Gastrocnemius medialis (tissue), 4 donors: ENCODE measurements around the gene RBBP8NL. TPM values are rescaled to one million over a fixed set of nuclear protein-coding genes. Genes with fewer than 3 reads are reported as not detected.

Source experiments
- ATAC-seq, 2 donors: fragments of 150-250 bp; one replicate each; pipeline ENCODE4 v1.9.1; 2016
- DNase-seq, 2 donors: peaks; one replicate each; pipeline ENCODE4 v3.0.0-alpha.2; 2019
- H3K27ac ChIP-seq, 4 donors: fragments of 200-600 bp; sonication (generic); 1 replicate in 1 of 4; 2 replicates in 3 of 4; pipeline ENCODE4 v1.5.1; 2016 to 2018; ENCODE audit warnings: mild to moderate bottlenecking in 2 of 4, moderate library complexity in 1 of 4
- H3K27me3 ChIP-seq, 3 donors: fragments of 200-600 bp; sonication (generic) in 2 of 3; 1 replicate in 1 of 3; 2 replicates in 2 of 3; pipeline versions ENCODE4 v1.5.1 to v1.6.0; 2016 to 2019; ENCODE audit warnings: mild to moderate bottlenecking in 1 of 3, moderate library complexity in 1 of 3
- H3K36me3 ChIP-seq, 2 donors: fragments of 200-600 bp; sonication (generic) in 1 of 2; one replicate each; pipeline ENCODE4 v1.5.1; 2017 to 2018
- H3K4me1 ChIP-seq, 2 donors: fragments of 200-600 bp; sonication (generic) in 1 of 2; one replicate each; pipeline ENCODE4 v1.5.1; 2016 to 2017; ENCODE audit warnings: mild to moderate bottlenecking in 2 of 2
- H3K4me3 ChIP-seq, 4 donors: fragments of 200-600 bp; sonication (generic) in 3 of 4; 1 replicate in 1 of 4; 2 replicates in 3 of 4; pipeline ENCODE4 v1.5.1; 2016 to 2019; ENCODE audit warnings: mild to moderate bottlenecking in 2 of 4
- H3K9me3 ChIP-seq, 3 donors: fragments of 200-600 bp; sonication (generic) in 2 of 3; 1 replicate in 1 of 3; 2 replicates in 2 of 3; pipeline ENCODE4 v1.5.1; 2016 to 2019
- POLR2A ChIP-seq, 2 donors: fragments of 450-650 bp; IDR thresholded peaks; one replicate each; pipeline ENCODE4 v1.6.1; 2017; ENCODE audit warnings: antibody characterized with exemption in 2 of 2, mild to moderate bottlenecking in 2 of 2, moderate library complexity in 2 of 2
- in situ Hi-C, 4 donors: fragments of 200-750 bp; cut with MboI; loops; one replicate each; pipeline versions ENCODE4 v1.15.0 to v1.8.0; 2017; ENCODE audit warnings: low sequenced_read_pairs in 4 of 4
- intact Hi-C: fragments of 100-400 bp; cut with DNase I; formaldehyde crosslinking; loops from one replicate; pipeline ENCODE4 v1.15.1; 2023; ENCODE audit warnings: low total_unique reads
- total RNA-seq, 4 donors: library from RNA; depleted of rRNA; stranded (reverse); fragments of >200 nt; gene quantifications; one replicate each; pipeline versions ENCODE4 v1.1.0 to v1.2.3, GENCODE V29; 2016
- TF ChIP-seq, protein P1 (sequence below), 5 experiments: fragments of 450-650 bp in 3 of 5; fragments of 200-600 bp in 2 of 5; sonication (generic) in 2 of 5; IDR thresholded peaks in 4 of 5; conservative IDR thresholded peaks in 1 of 5; 1 replicate in 4 of 5; 2 replicates in 1 of 5; pipeline ENCODE4 v1.5.1; 2016 to 2019; ENCODE audit warnings: antibody characterized with exemption in 5 of 5, mild to moderate bottlenecking in 3 of 5, moderate library complexity in 3 of 5

RBBP8NL gene
- total RNA-seq, 4 donors from 2014 or later = not detected

- no peak overlapping the region for H3K4me3 ChIP-seq
- peaks cover 8 to 12% of the 10 kb centered on the region in 2 donors for H3K4me1 ChIP-seq
- TF ChIP-seq, protein P1, sequence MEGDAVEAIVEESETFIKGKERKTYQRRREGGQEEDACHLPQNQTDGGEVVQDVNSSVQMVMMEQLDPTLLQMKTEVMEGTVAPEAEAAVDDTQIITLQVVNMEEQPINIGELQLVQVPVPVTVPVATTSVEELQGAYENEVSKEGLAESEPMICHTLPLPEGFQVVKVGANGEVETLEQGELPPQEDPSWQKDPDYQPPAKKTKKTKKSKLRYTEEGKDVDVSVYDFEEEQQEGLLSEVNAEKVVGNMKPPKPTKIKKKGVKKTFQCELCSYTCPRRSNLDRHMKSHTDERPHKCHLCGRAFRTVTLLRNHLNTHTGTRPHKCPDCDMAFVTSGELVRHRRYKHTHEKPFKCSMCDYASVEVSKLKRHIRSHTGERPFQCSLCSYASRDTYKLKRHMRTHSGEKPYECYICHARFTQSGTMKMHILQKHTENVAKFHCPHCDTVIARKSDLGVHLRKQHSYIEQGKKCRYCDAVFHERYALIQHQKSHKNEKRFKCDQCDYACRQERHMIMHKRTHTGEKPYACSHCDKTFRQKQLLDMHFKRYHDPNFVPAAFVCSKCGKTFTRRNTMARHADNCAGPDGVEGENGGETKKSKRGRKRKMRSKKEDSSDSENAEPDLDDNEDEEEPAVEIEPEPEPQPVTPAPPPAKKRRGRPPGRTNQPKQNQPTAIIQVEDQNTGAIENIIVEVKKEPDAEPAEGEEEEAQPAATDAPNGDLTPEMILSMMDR (IDR thresholded peaks at IDR 0.05 in 4 of 5, conservative IDR thresholded peaks at IDR 0.05 in 1 of 5) = no peak
- no peak for TF ChIP-seq POLR2A (IDR thresholded peaks at IDR 0.05)
- ATAC-seq = no peak
- no peak for DNase-seq
- H3K27ac ChIP-seq = no peak overlapping the region
- in situ Hi-C loops (no loop called here), intact Hi-C loops (loop anchor here (10.0 kb wide), 1 partner anchor 393 kb away; the partner anchor contains the start of gene MRGBP)
- no peaks in the 10 kb centered on the region for H3K9me3 ChIP-seq
- H3K27me3 ChIP-seq = no peaks in the 10 kb centered on the region
- H3K36me3 ChIP-seq = no peaks in the 10 kb centered on the region
Observed at GRCh38 chr20:62401331-62401779, 26.0 kb downstream of the RBBP8NL start.

DNA sequence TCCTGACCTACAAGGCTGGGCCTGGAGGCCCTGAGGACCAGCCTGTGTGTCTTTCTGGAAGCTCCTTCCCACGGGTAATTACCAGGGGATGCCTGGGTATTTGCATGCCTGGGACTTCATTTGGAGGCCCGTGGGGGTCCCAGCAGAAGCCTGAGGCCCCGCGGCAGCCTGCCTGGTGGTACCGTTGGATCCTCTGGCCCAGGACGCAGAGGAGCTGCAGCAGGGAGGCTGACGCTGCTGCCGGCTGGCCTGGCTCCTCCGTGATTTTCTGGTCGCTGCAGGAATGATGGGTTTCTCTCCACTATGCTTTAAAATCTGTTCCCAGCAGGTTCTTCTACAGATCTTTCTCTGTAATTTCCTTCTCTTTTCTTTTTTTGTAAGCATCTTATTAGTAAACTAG lies 26.8 kb downstream of the RBBP8NL start:
- ATAC-seq = no peak
- no peaks in the 10 kb centered on the region for H3K36me3 ChIP-seq
- intact Hi-C loops (loop anchor here (10.0 kb wide), 1 partner anchor 394 kb away; the partner anchor contains the start of gene MRGBP), in situ Hi-C loops (no loop called here)
- peaks cover 0 to 4% of the 10 kb centered on the region in 2 donors for H3K4me1 ChIP-seq
- TF ChIP-seq POLR2A (IDR thresholded peaks at IDR 0.05) = no peak
- TF ChIP-seq, protein P1 (IDR thresholded peaks at IDR 0.05 in 4 of 5, conservative IDR thresholded peaks at IDR 0.05 in 1 of 5) = no peak
- H3K27me3 ChIP-seq = no peaks in the 10 kb centered on the region
- H3K27ac ChIP-seq = no peak overlapping the region
- no peak overlapping the region for H3K4me3 ChIP-seq
- DNase-seq = no peak
- no peaks in the 10 kb centered on the region for H3K9me3 ChIP-seq

DNA sequence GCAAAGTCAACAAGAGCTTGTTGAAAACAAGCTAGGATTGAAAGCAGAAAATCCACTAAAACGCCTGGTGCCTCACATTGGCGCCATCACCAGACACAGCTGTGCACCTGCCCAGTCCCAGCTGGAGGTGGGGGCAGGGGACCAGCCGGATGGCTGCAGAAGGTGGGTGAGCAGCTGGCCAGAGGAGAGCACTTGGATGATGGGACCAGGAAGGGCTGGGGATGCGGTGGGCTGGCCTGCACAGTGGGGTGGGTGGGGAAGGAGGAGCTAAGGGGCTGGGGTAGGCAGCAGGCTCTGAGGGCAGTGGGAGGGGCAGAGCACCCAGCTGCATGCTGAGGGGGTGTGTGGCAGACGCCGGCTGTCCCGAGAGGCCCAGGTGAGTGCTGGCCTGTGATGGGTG lies 27.3 kb downstream of the RBBP8NL start:
- no peaks in the 10 kb centered on the region for H3K36me3 ChIP-seq
- no peak for DNase-seq
- ATAC-seq = no peak
- intact Hi-C loops = loop anchor here (10.0 kb wide), 1 partner anchor 395 kb away; the partner anchor contains the start of gene MRGBP
- H3K9me3 ChIP-seq = no peaks in the 10 kb centered on the region
- TF ChIP-seq, protein P1 (IDR thresholded peaks at IDR 0.05 in 4 of 5, conservative IDR thresholded peaks at IDR 0.05 in 1 of 5) = no peak
- TF ChIP-seq POLR2A (IDR thresholded peaks at IDR 0.05) = no peak
- H3K4me1 ChIP-seq = no peaks in the 10 kb centered on the region
- H3K4me3 ChIP-seq = no peak overlapping the region
- no peaks in the 10 kb centered on the region for H3K27me3 ChIP-seq
- in situ Hi-C loops = no loop called here
- no peak overlapping the region for H3K27ac ChIP-seq

- in situ Hi-C loops (loop anchor here in 2 of 4 donors (25.0 kb wide), 3 partner anchors 111 to 386 kb away; partner anchors contain the start of gene MTG2 (in 1 of the 2)), intact Hi-C loops (no loop called here)
- Histone ChIP-seq H3K36me3 (no peaks in the 10 kb centered on the region), H3K9me3 (no peaks in the 10 kb centered on the region), H3K4me1 (no peaks in the 10 kb centered on the region), H3K27ac (no peak overlapping the region), H3K27me3 (no peaks in the 10 kb centered on the region), H3K4me3 (no peak overlapping the region)
- DNase-seq = no peak
- ATAC-seq = no peak
- TF ChIP-seq, protein P1 (IDR thresholded peaks at IDR 0.05 in 4 of 5, conservative IDR thresholded peaks at IDR 0.05 in 1 of 5) = no peak
- no peak for TF ChIP-seq POLR2A (IDR thresholded peaks at IDR 0.05)
Observed at GRCh38 chr20:62398120-62398821, 29.1 kb downstream of the RBBP8NL start.
